AG04450 (cell line): Measurements from ENCODE around the gene RNFT2. TPM values are rescaled to one million over a fixed set of nuclear protein-coding genes. Genes with fewer than 3 reads are reported as not detected.

Experiments
- CTCF ChIA-PET: fragments of 300-600, 350-600 bp; formaldehyde crosslinking; extraction: SDS; loops from one replicate; lab custom pipeline; 2022; ENCODE audit warnings: antibody characterized with exemption, inconsistent platforms; lab: Charles Lee
- POLR2A ChIA-PET: fragments of 350-600 bp; formaldehyde crosslinking; extraction: SDS; loops from one replicate; lab custom pipeline; 2021; ENCODE audit warnings: antibody characterized with exemption, inconsistent platforms; lab: Yijun Ruan, JAX
- DNase-seq: peaks from one replicate; pipeline ENCODE4 v3.0.0-alpha.2; 2011; ENCODE audit warnings: low read depth, low spot score
- H3K27ac ChIP-seq: one replicate; pipeline ENCODE4 v1.5.1; 2012; ENCODE audit warnings: low read depth, low read length, control low read depth
- H3K27me3 ChIP-seq: one replicate; pipeline ENCODE4 v1.6.0; 2012; ENCODE audit warnings: low read length; ENCODE audit not compliant: control insufficient read depth, insufficient read depth
- H3K4me3 ChIP-seq: 2 replicates; pipeline ENCODE4 v1.5.1; 2011; ENCODE audit warnings: mild to moderate bottlenecking, low read depth, low read length, control low read depth
- H3K9me3 ChIP-seq: 2 replicates; pipeline ENCODE4 v1.5.1; 2012; ENCODE audit warnings: low read length; ENCODE audit not compliant: control insufficient read depth, insufficient read depth
- CTCF ChIP-seq: IDR thresholded peaks from 2 replicates; pipeline ENCODE4 v1.5.1; 2011; ENCODE audit warnings: low read depth, low read length, control low read depth, inconsistent platforms
- polyA plus RNA-seq: library from polyadenylated mRNA; depleted of rRNA; stranded (reverse); fragments of >200 nt; gene quantifications from 2 replicates; pipeline ENCODE4 v1.2.3, GENCODE V29; 2011

Gene RNFT2
- polyA plus RNA-seq, 1 experiment = 2.3 TPM

GRCh38 chr12:116708826-116709756, 29.0 kb upstream of the RNFT2 start:
- no peak overlapping the region for H3K27ac ChIP-seq
- POLR2A ChIA-PET = no interaction called here
- H3K9me3 ChIP-seq = no peaks in the 10 kb centered on the region
- CTCF ChIA-PET = interaction anchor here (0.5 to 2.6 kb wide), 14 partner anchors 9 to 1552 kb away, joined by 3 to 13 read pairs (median 4); partner anchors contain the start of gene HRK
- peak; percentile 40 for TF ChIP-seq CTCF
- H3K27me3 ChIP-seq = no peaks in the 10 kb centered on the region
- H3K4me3 ChIP-seq = no peak overlapping the region
- no peak for DNase-seq

- H3K27me3 ChIP-seq = no peaks in the 10 kb centered on the region
- TF ChIP-seq CTCF = no peak
- no peak overlapping the region for H3K27ac ChIP-seq
- no peaks in the 10 kb centered on the region for H3K9me3 ChIP-seq
- CTCF ChIA-PET = interaction anchor here (0.6 to 2.6 kb wide), 9 partner anchors 9 to 957 kb away, joined by 3 to 13 read pairs (median 4); partner anchors contain the start of gene HRK
- DNase-seq = no peak
- H3K4me3 ChIP-seq = no peak overlapping the region
- POLR2A ChIA-PET = no interaction called here
Observed at GRCh38 chr12:116709768-116710167, 28.3 kb upstream of the RNFT2 start.

GRCh38 chr12:116710370-116711150, 27.6 kb upstream of the RNFT2 start:
- Histone ChIP-seq H3K4me3 (no peak overlapping the region), H3K9me3 (no peaks in the 10 kb centered on the region), H3K27ac (no peak overlapping the region), H3K27me3 (no peaks in the 10 kb centered on the region)
- no peak for TF ChIP-seq CTCF
- POLR2A ChIA-PET = no interaction called here
- no peak for DNase-seq
- CTCF ChIA-PET = interaction anchor here (0.7 to 2.6 kb wide), 3 partner anchors 8 to 712 kb away, joined by 3 to 13 read pairs (median 10); partner anchors contain the start of gene HRK

- ChIA-PET CTCF (interaction anchor here (2.0 kb wide), 1 partner anchor 9 kb away, joined by 7 read pairs; no protein-coding TSS in a partner anchor), POLR2A (no interaction called here)
- no peaks in the 10 kb centered on the region for H3K27me3 ChIP-seq
- DNase-seq = no peak
- no peak for TF ChIP-seq CTCF
- H3K4me3 ChIP-seq = no peak overlapping the region
- H3K27ac ChIP-seq = no peak overlapping the region
- H3K9me3 ChIP-seq = no peaks in the 10 kb centered on the region
Observed at GRCh38 chr12:116712458-116713303, 25.4 kb upstream of the RNFT2 start.
